ENCODE results near the gene CPPED1. TPM values are rescaled to one million over a fixed set of nuclear protein-coding genes. Genes with fewer than 3 reads are reported as not detected.

Gene CPPED1
- total RNA-seq, 1 experiment from 2014 or later, result 8.1 TPM

GRCh38 chr16:12747261-12747660 is 56.4 kb downstream of the CPPED1 start:
- H4K20me1 ChIP-seq (ENCODE audit: insufficient read depth), result no peaks in the 10 kb centered on the region
- no peak overlapping the region for H3K4me2 ChIP-seq (ENCODE audit: low read length)
- no peaks in the 10 kb centered on the region for H3K79me2 ChIP-seq (ENCODE audit: insufficient read depth, low read length)
- ChIA-PET RAD21 (ENCODE audit: low non-redundant PET in 1 of 2, low total read pairs in 2 of 2, uncharacterized antibody in 2 of 2, unreplicated experiment in 2 of 2) (no interaction called here), CTCF (no interaction called here), POLR2A (no interaction called here)
- DNase-seq (ENCODE audit: low read depth, low spot score) (no peak), ATAC-seq (no peak)
- H3K36me3 ChIP-seq (ENCODE audit: control insufficient read depth in 1 of 2, insufficient read depth in 2 of 2, low read length in 2 of 2), result no peaks in the 10 kb centered on the region
- H3K9ac ChIP-seq (ENCODE audit: low read length), result no peak overlapping the region
- intact Hi-C loops (cut with micrococcal nuclease), result no loop called here
- TF ChIP-seq SP1 (IDR thresholded peaks at IDR 0.05; ENCODE audit: low read depth) (no peak), POLR2AphosphoS5 (IDR thresholded peaks at IDR 0.05; ENCODE audit: low read depth, low read length) (no peak), TCF7L2 (IDR thresholded peaks at IDR 0.05; ENCODE audit: borderline replicate concordance, extremely low read depth, insufficient read depth, insufficient read length) (no peak), ZFX (IDR thresholded peaks at IDR 0.05) (no peak), EZH2 (IDR thresholded peaks at IDR 0.05) (no peak), SRF (IDR thresholded peaks at IDR 0.05; ENCODE audit: low read depth) (no peak), RAD21 (IDR thresholded peaks at IDR 0.05; ENCODE audit: low read depth) (no peak), YY1 (IDR thresholded peaks at IDR 0.05; ENCODE audit: extremely low read depth, insufficient replicate concordance, low read depth, low read length) (no peak), POLR2A (IDR thresholded peaks at IDR 0.05; ENCODE audit: borderline replicate concordance, extremely low read depth, insufficient read depth, insufficient read length) (no peak), ELF1 (IDR thresholded peaks at IDR 0.05; ENCODE audit: borderline replicate concordance, low read depth) (no peak), CBX3 (IDR thresholded peaks at IDR 0.05; ENCODE audit: low read depth) (no peak)
- TF ChIP-seq, protein P1, sequence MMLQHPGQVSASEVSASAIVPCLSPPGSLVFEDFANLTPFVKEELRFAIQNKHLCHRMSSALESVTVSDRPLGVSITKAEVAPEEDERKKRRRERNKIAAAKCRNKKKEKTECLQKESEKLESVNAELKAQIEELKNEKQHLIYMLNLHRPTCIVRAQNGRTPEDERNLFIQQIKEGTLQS (IDR thresholded peaks at IDR 0.05), result no peak
- TF ChIP-seq, protein P2, sequence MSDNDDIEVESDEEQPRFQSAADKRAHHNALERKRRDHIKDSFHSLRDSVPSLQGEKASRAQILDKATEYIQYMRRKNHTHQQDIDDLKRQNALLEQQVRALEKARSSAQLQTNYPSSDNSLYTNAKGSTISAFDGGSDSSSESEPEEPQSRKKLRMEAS (IDR thresholded peaks at IDR 0.05), result no peak
- no TSS peak for BruUV-seq (replicated peaks)
- H3K4me1 ChIP-seq (ENCODE audit: control insufficient read depth in 1 of 2, insufficient read depth in 2 of 2, low read length in 2 of 2), result no peaks in the 10 kb centered on the region
- H3K9me2 ChIP-seq (ENCODE audit: insufficient read depth), result no peaks in the 10 kb centered on the region
- no peak overlapping the region for H3K4me3 ChIP-seq (replicated peaks in 1 of 2; ENCODE audit: low read depth in 1 of 2, low read length in 2 of 2)
- H3K27ac ChIP-seq (ENCODE audit: low read depth, low read length), result no peak overlapping the region
- no peaks in the 10 kb centered on the region for H3K27me3 ChIP-seq (ENCODE audit: insufficient read depth, low read length)
- H2AFZ ChIP-seq (ENCODE audit: low read depth, low read length, poor library complexity, severe bottlenecking), result no peak overlapping the region
- no peaks in the 10 kb centered on the region; a peak in 1 of 4 replicates for H3K9me3 ChIP-seq (ENCODE audit: control insufficient read depth in 1 of 2, insufficient read depth in 1 of 2, low read depth in 1 of 2, low read length in 2 of 2)

GRCh38 chr16:12744860-12745259 is 58.8 kb downstream of the CPPED1 start:
- intact Hi-C loops (cut with micrococcal nuclease), result no loop called here
- no peak overlapping the region for H3K9ac ChIP-seq (ENCODE audit: low read length)
- TF ChIP-seq CEBPB (IDR thresholded peaks at IDR 0.05; ENCODE audit: low read depth) (no peak), ELF1 (IDR thresholded peaks at IDR 0.05; ENCODE audit: borderline replicate concordance, low read depth) (no peak), SIN3A (IDR thresholded peaks at IDR 0.05; ENCODE audit: low read depth) (no peak), ZFX (IDR thresholded peaks at IDR 0.05) (no peak), FOSL1 (IDR thresholded peaks at IDR 0.05; ENCODE audit: low read depth) (no peak), JUND (IDR thresholded peaks at IDR 0.05) (no peak), POLR2A (IDR thresholded peaks at IDR 0.05; ENCODE audit: borderline replicate concordance, extremely low read depth, insufficient read depth, insufficient read length) (no peak), EZH2 (IDR thresholded peaks at IDR 0.05) (no peak), EGR1 (IDR thresholded peaks at IDR 0.05; ENCODE audit: low read depth) (no peak), EZH2phosphoT487 (IDR thresholded peaks at IDR 0.05; ENCODE audit: borderline replicate concordance) (no peak)
- TF ChIP-seq, protein P3, sequence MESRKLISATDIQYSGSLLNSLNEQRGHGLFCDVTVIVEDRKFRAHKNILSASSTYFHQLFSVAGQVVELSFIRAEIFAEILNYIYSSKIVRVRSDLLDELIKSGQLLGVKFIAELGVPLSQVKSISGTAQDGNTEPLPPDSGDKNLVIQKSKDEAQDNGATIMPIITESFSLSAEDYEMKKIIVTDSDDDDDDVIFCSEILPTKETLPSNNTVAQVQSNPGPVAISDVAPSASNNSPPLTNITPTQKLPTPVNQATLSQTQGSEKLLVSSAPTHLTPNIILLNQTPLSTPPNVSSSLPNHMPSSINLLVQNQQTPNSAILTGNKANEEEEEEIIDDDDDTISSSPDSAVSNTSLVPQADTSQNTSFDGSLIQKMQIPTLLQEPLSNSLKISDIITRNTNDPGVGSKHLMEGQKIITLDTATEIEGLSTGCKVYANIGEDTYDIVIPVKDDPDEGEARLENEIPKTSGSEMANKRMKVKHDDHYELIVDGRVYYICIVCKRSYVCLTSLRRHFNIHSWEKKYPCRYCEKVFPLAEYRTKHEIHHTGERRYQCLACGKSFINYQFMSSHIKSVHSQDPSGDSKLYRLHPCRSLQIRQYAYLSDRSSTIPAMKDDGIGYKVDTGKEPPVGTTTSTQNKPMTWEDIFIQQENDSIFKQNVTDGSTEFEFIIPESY (IDR thresholded peaks at IDR 0.05; ENCODE audit: extremely low read depth, insufficient replicate concordance, low read length), result no peak
- no peaks in the 10 kb centered on the region for H3K9me2 ChIP-seq (ENCODE audit: insufficient read depth)
- no peaks in the 10 kb centered on the region for H4K20me1 ChIP-seq (ENCODE audit: insufficient read depth)
- H3K4me3 ChIP-seq (replicated peaks in 1 of 2; ENCODE audit: low read depth in 1 of 2, low read length in 2 of 2), result no peak overlapping the region
- H3K27me3 ChIP-seq (ENCODE audit: insufficient read depth, low read length), result no peaks in the 10 kb centered on the region
- no peaks in the 10 kb centered on the region for H3K79me2 ChIP-seq (ENCODE audit: insufficient read depth, low read length)
- ChIA-PET CTCF (no interaction called here), RAD21 (ENCODE audit: low non-redundant PET in 1 of 2, low total read pairs in 2 of 2, uncharacterized antibody in 2 of 2, unreplicated experiment in 2 of 2) (no interaction called here), POLR2A (no interaction called here)
- DNase-seq (ENCODE audit: low read depth, low spot score), result no peak
- no peak overlapping the region for H2AFZ ChIP-seq (ENCODE audit: low read depth, low read length, poor library complexity, severe bottlenecking)
- no peak for ATAC-seq
- no peak overlapping the region for H3K27ac ChIP-seq (ENCODE audit: low read depth, low read length)
- no peaks in the 10 kb centered on the region for H3K36me3 ChIP-seq (ENCODE audit: control insufficient read depth in 1 of 2, insufficient read depth in 2 of 2, low read length in 2 of 2)
- no TSS peak for BruUV-seq (replicated peaks)
- H3K4me2 ChIP-seq (ENCODE audit: low read length), result no peak overlapping the region
- no peaks in the 10 kb centered on the region for H3K4me1 ChIP-seq (ENCODE audit: control insufficient read depth in 1 of 2, insufficient read depth in 2 of 2, low read length in 2 of 2)
- H3K9me3 ChIP-seq (ENCODE audit: control insufficient read depth in 1 of 2, insufficient read depth in 1 of 2, low read depth in 1 of 2, low read length in 2 of 2), result no peaks in the 10 kb centered on the region; a peak in 1 of 4 replicates
